Measurements from ENCODE around the gene YIPF2. TPM values are rescaled to one million over a fixed set of nuclear protein-coding genes. Genes with fewer than 3 reads are reported as not detected.
A peak's percentile ranks its signal among the peaks of the same experiment; 100 is the strongest.
"Not testable (repeated sequence)": the region's sequence is repeated elsewhere in the genome, so short reads cannot be mapped to it uniquely, and the experiment has no call there.

YIPF2 gene
- polyA plus RNA-seq, 5 donors, result 27.4 to 49.1 (median 38.6) TPM

- DNase-seq, result no peak
Measured at GRCh38 chr19:10945264-10945663, 16.8 kb upstream of the YIPF2 start.

- DNase-seq, result not testable (repeated sequence)
Measured at GRCh38 chr19:10943412-10943811, 15.0 kb upstream of the YIPF2 start.

GRCh38 chr19:10941649-10942048 is 13.2 kb upstream of the YIPF2 start:
- DNase-seq, result not testable (repeated sequence)

GRCh38 chr19:10936661-10937084 is 8.2 kb upstream of the YIPF2 start:
- DNase-seq, result peak; percentile 63 to 79

- no peak for DNase-seq
Measured at GRCh38 chr19:10935371-10936059, 7.1 kb upstream of the YIPF2 start.

- no peak for DNase-seq
Measured at GRCh38 chr19:10929402-10929794, 959 bp upstream of the YIPF2 start.

- no peak for DNase-seq
Measured at GRCh38 chr19:10927730-10928562, 493 bp downstream of the YIPF2 start.

GRCh38 chr19:10924597-10924996 is 3.8 kb downstream of the YIPF2 start:
- DNase-seq, result no peak

GRCh38 chr19:10923260-10924112 is 5.0 kb downstream of the YIPF2 start:
- no peak for DNase-seq

GRCh38 chr19:10922638-10923014 is 5.8 kb downstream of the YIPF2 start:
- no peak for DNase-seq

- no peak for DNase-seq
Measured at GRCh38 chr19:10921910-10922637, 6.4 kb downstream of the YIPF2 start.

- DNase-seq, result no peak
Measured at GRCh38 chr19:10921199-10921909, 7.1 kb downstream of the YIPF2 start.

- DNase-seq, result no peak
Measured at GRCh38 chr19:10920781-10921180, 7.7 kb downstream of the YIPF2 start.

- no peak for DNase-seq
Measured at GRCh38 chr19:10920288-10920655, 8.2 kb downstream of the YIPF2 start.

- DNase-seq, result no peak
Measured at GRCh38 chr19:10919352-10920287, 8.8 kb downstream of the YIPF2 start.

- DNase-seq, result no peak
Measured at GRCh38 chr19:10918359-10918758, 10.1 kb downstream of the YIPF2 start.

GRCh38 chr19:10916602-10917001 is 11.8 kb downstream of the YIPF2 start:
- DNase-seq, result no peak

- no peak for DNase-seq
Measured at GRCh38 chr19:10915130-10916091, 13.0 kb downstream of the YIPF2 start.
